Upper lobe of left lung (tissue), 6 donors: ENCODE results near the gene ACYP1. TPM values are rescaled to one million over a fixed set of nuclear protein-coding genes. Genes with fewer than 3 reads are reported as not detected.

Experiments used
- ATAC-seq, 2 donors: fragments of 200-7000 bp; cut with Tn5 transposase; one replicate each; pipeline ENCODE4 v1.9.1; 2022; ENCODE audit warnings: mild to moderate bottlenecking in 2 of 2, moderate library complexity in 2 of 2; ENCODE audit not compliant: low FRiP score in 2 of 2
- DNase-seq, 2 donors: peaks; one replicate each; pipeline ENCODE4 v3.0.0-alpha.2; 2019 to 2020
- H3K27ac ChIP-seq, 4 donors: fragments of 200-600 bp; sonication (generic); one replicate each; pipeline ENCODE4 v1.5.1; 2016 to 2019
- H3K27me3 ChIP-seq, 4 donors: fragments of 200-600 bp; sonication (generic); one replicate each; pipeline ENCODE4 v1.5.1; 2017 to 2019
- H3K36me3 ChIP-seq, 4 donors: fragments of 200-600 bp; sonication (generic); one replicate each; pipeline ENCODE4 v1.5.1; 2016 to 2019
- H3K4me1 ChIP-seq, 4 donors: fragments of 200-600 bp; sonication (generic); one replicate each; pipeline ENCODE4 v1.5.1; 2018 to 2019
- H3K4me3 ChIP-seq, 4 donors: fragments of 200-600 bp; sonication (generic); one replicate each; pipeline ENCODE4 v1.5.1; 2017 to 2019; ENCODE audit warnings: mild to moderate bottlenecking in 2 of 4, moderate library complexity in 1 of 4
- H3K9me3 ChIP-seq, 4 donors: fragments of 200-600 bp; sonication (generic); one replicate each; pipeline ENCODE4 v1.5.1; 2018 to 2019
- CTCF ChIP-seq, 6 experiments: fragments of 450-650 bp in 4 of 6; fragments of 200-600 bp in 2 of 6; sonication (generic) in 2 of 6; IDR thresholded peaks; one replicate each; pipeline ENCODE4 v1.5.1; 2016 to 2019; ENCODE audit warnings: antibody characterized with exemption in 6 of 6
- EP300 ChIP-seq, 4 donors: sonication (generic); formaldehyde crosslinking; IDR thresholded peaks; one replicate each; pipeline ENCODE4 v1.5.1; 2017; ENCODE audit warnings: antibody characterized with exemption in 4 of 4, control low read depth in 2 of 4
- POLR2A ChIP-seq, 4 donors: fragments of 450-650 bp; IDR thresholded peaks; one replicate each; pipeline ENCODE4 v1.5.1; 2016 to 2017; ENCODE audit warnings: antibody characterized with exemption in 4 of 4, mild to moderate bottlenecking in 2 of 4
- POLR2AphosphoS5 ChIP-seq, 2 donors: sonication (generic); formaldehyde crosslinking; IDR thresholded peaks; one replicate each; pipeline ENCODE4 v1.5.1; 2017; ENCODE audit warnings: antibody characterized with exemption in 2 of 2
- WGBS, 2 donors: methylation state at CpG; one replicate each; pipeline ENCODE4 v1.1.5; 2017 to 2018; 5-methylcytosine and 5-hydroxymethylcytosine counted together
- total RNA-seq, 6 donors: library from RNA; depleted of rRNA in 4 of 6; stranded (reverse); fragments of >200 nt in 4 of 6; gene quantifications; one replicate each; pipeline versions ENCODE4 v1.1.0 to v1.2.1, GENCODE V29; 2016 to 2021
- donor health status: DM: no; HTN: no; CAD: no; lungs with moderate emphysema.
- donor health status: DM: no; HTN: yes; CAD: no; lungs with severe emphysema.

The ACYP1 gene
- total RNA-seq, 6 donors from 2014 or later = 7.9 to 46.1 (median 13.7) TPM

- no peak for DNase-seq
- 0% methylated on average over 1 of the region's 1 CpG for WGBS, 2 donors
- ATAC-seq = no peak
- H3K4me3 ChIP-seq = no peak overlapping the region
- no peaks in the 10 kb centered on the region for H3K27me3 ChIP-seq
- peaks cover 0 to 9% (median 4%) of the 10 kb centered on the region in 4 donors for H3K4me1 ChIP-seq
- no peak overlapping the region for H3K27ac ChIP-seq
- TF ChIP-seq EP300 (IDR thresholded peaks at IDR 0.05) (no peak), CTCF (IDR thresholded peaks at IDR 0.05) (no peak), POLR2AphosphoS5 (IDR thresholded peaks at IDR 0.05) (no peak), POLR2A (IDR thresholded peaks at IDR 0.05) (no peak)
- no peaks in the 10 kb centered on the region for H3K9me3 ChIP-seq
- H3K36me3 ChIP-seq = peaks cover 7 to 73% (median 23%) of the 10 kb centered on the region in 4 donors
These were observed 33.7 kb downstream of the ACYP1 start for GRCh38 chr14:75030147-75030546.

DNA sequence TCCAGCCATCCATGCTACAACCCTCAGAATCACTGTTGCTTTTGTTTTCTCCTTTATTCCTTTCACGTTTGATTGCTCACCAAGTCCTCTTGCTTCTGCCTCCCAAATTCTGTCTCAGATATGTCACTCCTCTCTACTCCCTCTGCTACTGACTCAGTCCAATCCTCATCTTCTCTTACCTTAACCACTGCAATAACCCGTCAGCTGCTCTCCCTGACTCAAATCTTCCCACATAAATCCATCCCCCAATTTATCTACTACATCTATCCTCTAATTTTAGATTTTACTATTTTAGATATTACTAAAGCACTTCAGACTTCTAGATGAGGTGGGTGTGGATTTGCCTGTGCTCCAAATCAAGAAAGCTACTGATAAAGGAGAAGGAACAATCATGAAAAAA lies 37.9 kb downstream of the ACYP1 start:
- DNase-seq = no peak
- peaks cover 5 to 74% (median 21%) of the 10 kb centered on the region in 4 donors for H3K36me3 ChIP-seq
- peak overlapping the region; percentile 9 to 81 (median 55) for H3K27ac ChIP-seq
- TF ChIP-seq EP300 (IDR thresholded peaks at IDR 0.05) (no peak), CTCF (IDR thresholded peaks at IDR 0.05) (no peak), POLR2A (IDR thresholded peaks at IDR 0.05) (no peak), POLR2AphosphoS5 (IDR thresholded peaks at IDR 0.05) (no peak)
- no peak overlapping the region for H3K4me3 ChIP-seq
- H3K9me3 ChIP-seq = no peaks in the 10 kb centered on the region
- ATAC-seq = no peak
- H3K27me3 ChIP-seq = no peaks in the 10 kb centered on the region
- peaks cover 0 to 17% (median 10%) of the 10 kb centered on the region in 4 donors for H3K4me1 ChIP-seq
- 96 to 98% methylated on average over 2 of the region's 2 CpGs for WGBS, 2 donors

GRCh38 chr14:75025082-75025481 lies 38.7 kb downstream of the ACYP1 start:
- Histone ChIP-seq H3K27me3 (no peaks in the 10 kb centered on the region), H3K27ac (peak overlapping the region; percentile 9 to 81 (median 60)), H3K4me3 (no peak overlapping the region), H3K9me3 (no peaks in the 10 kb centered on the region), H3K4me1 (peaks cover 0 to 17% (median 10%) of the 10 kb centered on the region in 4 donors), H3K36me3 (peaks cover 12 to 75% (median 26%) of the 10 kb centered on the region in 4 donors)
- peak in 1 of 2 donors; percentile 40 for DNase-seq
- WGBS, 2 donors = 50 to 59% methylated on average over 4 of the region's 4 CpGs
- ATAC-seq = peak in 1 of 2 donors; percentile 50
- TF ChIP-seq EP300 (IDR thresholded peaks at IDR 0.05) = peak in 2 of 4 donors; percentile 17 to 79
- no peak for TF ChIP-seq CTCF (IDR thresholded peaks at IDR 0.05)
- peak; percentile 36 to 61 for TF ChIP-seq POLR2AphosphoS5 (IDR thresholded peaks at IDR 0.05)

- no peak for DNase-seq
- peaks cover 19 to 77% (median 31%) of the 10 kb centered on the region in 4 donors for H3K36me3 ChIP-seq
- H3K4me3 ChIP-seq = no peak overlapping the region
- no peak overlapping the region for H3K27ac ChIP-seq
- H3K4me1 ChIP-seq = peaks cover 0 to 17% (median 10%) of the 10 kb centered on the region in 4 donors
- H3K9me3 ChIP-seq = no peaks in the 10 kb centered on the region
- no peaks in the 10 kb centered on the region for H3K27me3 ChIP-seq
- TF ChIP-seq POLR2AphosphoS5 (IDR thresholded peaks at IDR 0.05) (no peak), EP300 (IDR thresholded peaks at IDR 0.05) (no peak), POLR2A (IDR thresholded peaks at IDR 0.05) (no peak), CTCF (IDR thresholded peaks at IDR 0.05) (no peak)
- WGBS, 2 donors = 88 to 90% methylated on average over 1 of the region's 1 CpG
- no peak for ATAC-seq
These were observed 40.7 kb downstream of the ACYP1 start for GRCh38 chr14:75023108-75023507.

DNA sequence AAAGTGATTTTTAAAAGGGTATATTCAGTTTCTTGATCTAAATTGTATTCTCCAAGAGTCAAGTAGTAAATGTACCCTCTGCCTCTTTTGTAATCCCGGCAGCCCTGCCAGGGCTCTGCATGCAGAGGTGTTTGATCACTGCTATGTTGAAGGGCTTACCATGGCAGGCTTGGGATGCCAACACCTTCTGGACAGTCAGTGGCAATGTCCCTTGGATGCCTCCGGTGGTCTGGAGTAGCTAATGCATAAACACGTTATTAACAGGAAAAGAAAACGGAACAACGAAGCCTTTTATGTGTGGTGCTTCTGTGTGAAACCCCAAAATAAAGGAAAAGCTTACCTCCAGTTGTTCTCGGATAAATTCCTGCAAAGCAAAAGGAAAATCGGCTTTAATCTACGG lies 41.2 kb downstream of the ACYP1 start:
- H3K36me3 ChIP-seq = peaks cover 23 to 79% (median 34%) of the 10 kb centered on the region in 4 donors
- H3K27ac ChIP-seq = no peak overlapping the region
- H3K4me1 ChIP-seq = peaks cover 0 to 17% (median 10%) of the 10 kb centered on the region in 4 donors
- 72 to 77% methylated on average over 8 of the region's 8 CpGs for WGBS, 2 donors
- DNase-seq = peak in 1 of 2 donors; percentile 21
- H3K27me3 ChIP-seq = no peaks in the 10 kb centered on the region
- no peaks in the 10 kb centered on the region for H3K9me3 ChIP-seq
- H3K4me3 ChIP-seq = no peak overlapping the region
- TF ChIP-seq CTCF (IDR thresholded peaks at IDR 0.05) (peak in 2 of 6 experiments; percentile 12 to 35), POLR2A (IDR thresholded peaks at IDR 0.05) (no peak)
- no peak for ATAC-seq
